Measurements from ENCODE around the gene TTLL8.

TTLL8 gene

GRCh38 chr22:50009251-50009650 is 48.8 kb downstream of the TTLL8 start (continued):
- TF ChIP-seq, protein P1, sequence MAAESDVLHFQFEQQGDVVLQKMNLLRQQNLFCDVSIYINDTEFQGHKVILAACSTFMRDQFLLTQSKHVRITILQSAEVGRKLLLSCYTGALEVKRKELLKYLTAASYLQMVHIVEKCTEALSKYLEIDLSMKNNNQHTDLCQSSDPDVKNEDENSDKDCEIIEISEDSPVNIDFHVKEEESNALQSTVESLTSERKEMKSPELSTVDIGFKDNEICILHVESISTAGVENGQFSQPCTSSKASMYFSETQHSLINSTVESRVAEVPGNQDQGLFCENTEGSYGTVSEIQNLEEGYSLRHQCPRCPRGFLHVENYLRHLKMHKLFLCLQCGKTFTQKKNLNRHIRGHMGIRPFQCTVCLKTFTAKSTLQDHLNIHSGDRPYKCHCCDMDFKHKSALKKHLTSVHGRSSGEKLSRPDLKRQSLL (tag by site-specific recombination; IDR thresholded peaks at IDR 0.05): no peak
- TF ChIP-seq ZNF704 (tag by site-specific recombination; IDR thresholded peaks at IDR 0.05) (no peak), ZNF660 (tag by site-specific recombination; IDR thresholded peaks at IDR 0.05) (no peak), ATF2 (tag by site-specific recombination; IDR thresholded peaks at IDR 0.05; ENCODE audit: low read depth) (no peak), ZNF677 (tag by site-specific recombination; IDR thresholded peaks at IDR 0.05) (no peak), ZNF394 (tag by site-specific recombination; IDR thresholded peaks at IDR 0.05; ENCODE audit: borderline replicate concordance) (no peak), ZNF223 (tag by site-specific recombination; IDR thresholded peaks at IDR 0.05) (no peak), ZNF791 (tag by site-specific recombination; IDR thresholded peaks at IDR 0.05) (no peak)
- TF ChIP-seq, protein P2, sequence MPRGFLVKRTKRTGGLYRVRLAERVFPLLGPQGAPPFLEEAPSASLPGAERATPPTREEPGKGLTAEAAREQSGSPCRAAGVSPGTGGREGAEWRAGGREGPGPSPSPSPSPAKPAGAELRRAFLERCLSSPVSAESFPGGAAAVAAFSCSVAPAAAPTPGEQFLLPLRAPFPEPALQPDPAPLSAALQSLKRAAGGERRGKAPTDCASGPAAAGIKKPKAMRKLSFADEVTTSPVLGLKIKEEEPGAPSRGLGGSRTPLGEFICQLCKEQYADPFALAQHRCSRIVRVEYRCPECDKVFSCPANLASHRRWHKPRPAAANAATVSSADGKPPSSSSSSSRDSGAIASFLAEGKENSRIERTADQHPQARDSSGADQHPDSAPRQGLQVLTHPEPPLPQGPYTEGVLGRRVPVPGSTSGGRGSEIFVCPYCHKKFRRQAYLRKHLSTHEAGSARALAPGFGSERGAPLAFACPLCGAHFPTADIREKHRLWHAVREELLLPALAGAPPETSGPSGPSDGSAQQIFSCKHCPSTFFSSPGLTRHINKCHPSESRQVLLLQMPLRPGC (tag by site-specific recombination; IDR thresholded peaks at IDR 0.05): no peak

GRCh38 chr22:50008151-50009040 is 49.7 kb downstream of the TTLL8 start:
- H3K4me1 ChIP-seq (ENCODE audit: control insufficient read depth, insufficient read depth, low read length): peaks cover 4% of the 10 kb centered on the region
- H3K27ac ChIP-seq (ENCODE audit: extremely low read depth, low read depth, low read length): no peak overlapping the region; the same call in 1 of the 2 replicates
- ChIA-PET POLR2A (no interaction called here), CTCF (interaction anchor here (0.6 to 2.0 kb wide), 3 partner anchors 15 to 286 kb away, joined by 3 to 7 read pairs (median 4); no protein-coding TSS in a partner anchor)
- no peaks in the 10 kb centered on the region for H3K9me3 ChIP-seq (ENCODE audit: control insufficient read depth, insufficient read depth, low read depth, low read length)
- H3K4me3 ChIP-seq (ENCODE audit: low read depth, low read length): no peak overlapping the region
- H3K36me3 ChIP-seq (ENCODE audit: control insufficient read depth in 2 of 2, insufficient read depth in 1 of 2, low read length in 2 of 2): no peaks in the 10 kb centered on the region
- TF ChIP-seq MZF1 (tag by site-specific recombination; IDR thresholded peaks at IDR 0.05; ENCODE audit: borderline replicate concordance) (peak; percentile 72; the same call in 1 of the 2 replicates), ZNF571 (tag by site-specific recombination; IDR thresholded peaks at IDR 0.05) (no peak), OSR2 (tag by site-specific recombination; IDR thresholded peaks at IDR 0.05) (peak; percentile 89), SCRT1 (tag by site-specific recombination; IDR thresholded peaks at IDR 0.05; ENCODE audit: borderline replicate concordance) (peak; percentile 91), ZNF48 (tag by site-specific recombination; IDR thresholded peaks at IDR 0.05) (no peak), YY2 (tag by site-specific recombination; IDR thresholded peaks at IDR 0.05) (no peak), ZNF423 (tag by site-specific recombination; IDR thresholded peaks at IDR 0.05) (0 out of 2 replicates have a peak, but pooled peaks have one; percentile 20), KLF1 (tag by site-specific recombination; IDR thresholded peaks at IDR 0.05) (peak; percentile 84), YY1 (tag by site-specific recombination; IDR thresholded peaks at IDR 0.05) (no peak), SP7 (tag by site-specific recombination; IDR thresholded peaks at IDR 0.05) (peak; percentile 77), ZNF175 (tag by site-specific recombination; IDR thresholded peaks at IDR 0.05) (no peak), ZSCAN30 (tag by site-specific recombination; IDR thresholded peaks at IDR 0.05) (0 out of 2 replicates have a peak, but pooled peaks have one; percentile 9), ZNF600 (tag by site-specific recombination; IDR thresholded peaks at IDR 0.05) (no peak), ZBTB20 (tag by site-specific recombination; IDR thresholded peaks at IDR 0.05) (0 out of 2 replicates have a peak, but pooled peaks have one; percentile 18), SP3 (tag by site-specific recombination; IDR thresholded peaks at IDR 0.05) (no peak)
- TF ChIP-seq, protein P3, sequence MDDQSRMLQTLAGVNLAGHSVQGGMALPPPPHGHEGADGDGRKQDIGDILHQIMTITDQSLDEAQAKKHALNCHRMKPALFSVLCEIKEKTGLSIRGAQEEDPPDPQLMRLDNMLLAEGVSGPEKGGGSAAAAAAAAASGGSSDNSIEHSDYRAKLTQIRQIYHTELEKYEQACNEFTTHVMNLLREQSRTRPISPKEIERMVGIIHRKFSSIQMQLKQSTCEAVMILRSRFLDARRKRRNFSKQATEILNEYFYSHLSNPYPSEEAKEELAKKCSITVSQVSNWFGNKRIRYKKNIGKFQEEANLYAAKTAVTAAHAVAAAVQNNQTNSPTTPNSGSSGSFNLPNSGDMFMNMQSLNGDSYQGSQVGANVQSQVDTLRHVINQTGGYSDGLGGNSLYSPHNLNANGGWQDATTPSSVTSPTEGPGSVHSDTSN (CRISPR knock-in tag; IDR thresholded peaks at IDR 0.05): no peak
- TF ChIP-seq, protein P4, sequence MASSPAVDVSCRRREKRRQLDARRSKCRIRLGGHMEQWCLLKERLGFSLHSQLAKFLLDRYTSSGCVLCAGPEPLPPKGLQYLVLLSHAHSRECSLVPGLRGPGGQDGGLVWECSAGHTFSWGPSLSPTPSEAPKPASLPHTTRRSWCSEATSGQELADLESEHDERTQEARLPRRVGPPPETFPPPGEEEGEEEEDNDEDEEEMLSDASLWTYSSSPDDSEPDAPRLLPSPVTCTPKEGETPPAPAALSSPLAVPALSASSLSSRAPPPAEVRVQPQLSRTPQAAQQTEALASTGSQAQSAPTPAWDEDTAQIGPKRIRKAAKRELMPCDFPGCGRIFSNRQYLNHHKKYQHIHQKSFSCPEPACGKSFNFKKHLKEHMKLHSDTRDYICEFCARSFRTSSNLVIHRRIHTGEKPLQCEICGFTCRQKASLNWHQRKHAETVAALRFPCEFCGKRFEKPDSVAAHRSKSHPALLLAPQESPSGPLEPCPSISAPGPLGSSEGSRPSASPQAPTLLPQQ (tag by site-specific recombination; IDR thresholded peaks at IDR 0.05): peak; percentile 60
- TF ChIP-seq, protein P5, sequence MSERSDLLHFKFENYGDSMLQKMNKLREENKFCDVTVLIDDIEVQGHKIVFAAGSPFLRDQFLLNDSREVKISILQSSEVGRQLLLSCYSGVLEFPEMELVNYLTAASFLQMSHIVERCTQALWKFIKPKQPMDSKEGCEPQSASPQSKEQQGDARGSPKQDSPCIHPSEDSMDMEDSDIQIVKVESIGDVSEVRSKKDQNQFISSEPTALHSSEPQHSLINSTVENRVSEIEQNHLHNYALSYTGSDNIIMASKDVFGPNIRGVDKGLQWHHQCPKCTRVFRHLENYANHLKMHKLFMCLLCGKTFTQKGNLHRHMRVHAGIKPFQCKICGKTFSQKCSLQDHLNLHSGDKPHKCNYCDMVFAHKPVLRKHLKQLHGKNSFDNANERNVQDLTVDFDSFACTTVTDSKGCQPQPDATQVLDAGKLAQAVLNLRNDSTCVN (tag by site-specific recombination; optimal IDR thresholded peaks at IDR 0.05): no peak

Measured in HEK293 (cell line).